ENCODE measurements around the gene SWI5.

GRCh38 chr9:128294142-128294541, 18.1 kb downstream of the SWI5 start:
- TF ChIP-seq, protein P1, sequence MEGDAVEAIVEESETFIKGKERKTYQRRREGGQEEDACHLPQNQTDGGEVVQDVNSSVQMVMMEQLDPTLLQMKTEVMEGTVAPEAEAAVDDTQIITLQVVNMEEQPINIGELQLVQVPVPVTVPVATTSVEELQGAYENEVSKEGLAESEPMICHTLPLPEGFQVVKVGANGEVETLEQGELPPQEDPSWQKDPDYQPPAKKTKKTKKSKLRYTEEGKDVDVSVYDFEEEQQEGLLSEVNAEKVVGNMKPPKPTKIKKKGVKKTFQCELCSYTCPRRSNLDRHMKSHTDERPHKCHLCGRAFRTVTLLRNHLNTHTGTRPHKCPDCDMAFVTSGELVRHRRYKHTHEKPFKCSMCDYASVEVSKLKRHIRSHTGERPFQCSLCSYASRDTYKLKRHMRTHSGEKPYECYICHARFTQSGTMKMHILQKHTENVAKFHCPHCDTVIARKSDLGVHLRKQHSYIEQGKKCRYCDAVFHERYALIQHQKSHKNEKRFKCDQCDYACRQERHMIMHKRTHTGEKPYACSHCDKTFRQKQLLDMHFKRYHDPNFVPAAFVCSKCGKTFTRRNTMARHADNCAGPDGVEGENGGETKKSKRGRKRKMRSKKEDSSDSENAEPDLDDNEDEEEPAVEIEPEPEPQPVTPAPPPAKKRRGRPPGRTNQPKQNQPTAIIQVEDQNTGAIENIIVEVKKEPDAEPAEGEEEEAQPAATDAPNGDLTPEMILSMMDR (IDR thresholded peaks at IDR 0.05) = no peak
- TF ChIP-seq POLR2A (IDR thresholded peaks at IDR 0.05) = no peak
